HUES48 (cell line): ENCODE data around the gene CACNA1C.
"Not testable (repeated sequence)": the region's sequence is repeated elsewhere in the genome, so short reads cannot be mapped to it uniquely, and the experiment has no call there.

Experiments
- H3K27ac ChIP-seq: one replicate; pipeline ENCODE4 v1.7.0; 2013; ENCODE audit warnings: low read depth, low read length, inconsistent platforms
- H3K27me3 ChIP-seq: 2 replicates; pipeline ENCODE4 v1.6.1; 2013; ENCODE audit warnings: mild to moderate bottlenecking, low read length; ENCODE audit not compliant: control insufficient read depth, insufficient read depth
- H3K36me3 ChIP-seq: 2 replicates; pipeline ENCODE4 v1.6.1; 2013; ENCODE audit warnings: low read length; ENCODE audit not compliant: control insufficient read depth, insufficient read depth
- H3K4me1 ChIP-seq: 2 replicates; pipeline ENCODE4 v1.6.1; 2013; ENCODE audit warnings: mild to moderate bottlenecking, low read length; ENCODE audit not compliant: control insufficient read depth, insufficient read depth
- H3K4me3 ChIP-seq: 2 replicates; pipeline ENCODE4 v1.5.1; 2013; ENCODE audit warnings: mild to moderate bottlenecking, low read depth, low read length
- H3K9ac ChIP-seq: 2 replicates; pipeline ENCODE4 v1.6.1; 2013; ENCODE audit warnings: mild to moderate bottlenecking, low read depth, low read length, moderate library complexity
- H3K9me3 ChIP-seq: 2 replicates; pipeline ENCODE4 v1.6.1; 2013; ENCODE audit warnings: low read length; ENCODE audit not compliant: control insufficient read depth, insufficient read depth

CACNA1C gene

DNA sequence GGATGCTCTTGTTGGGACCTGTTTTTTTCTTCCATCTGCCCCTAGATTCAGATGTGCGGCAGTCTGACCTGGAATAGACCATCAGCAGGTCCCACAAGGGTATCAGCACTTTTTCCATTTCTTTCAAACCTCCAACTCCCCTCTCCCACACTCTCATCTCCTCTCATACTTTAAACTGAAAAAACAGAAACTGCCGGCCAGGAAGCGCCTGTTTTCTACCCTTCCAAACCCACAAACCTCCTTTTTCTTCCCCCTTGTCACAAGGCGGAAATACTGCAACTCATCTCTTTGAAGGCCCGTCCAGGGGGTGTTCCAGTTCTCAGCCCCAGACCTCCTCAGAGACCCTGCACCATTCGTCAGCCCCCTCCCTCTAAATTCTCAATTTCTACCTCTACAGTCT is 679.5 kb downstream of the CACNA1C start:
- H3K27me3 ChIP-seq = no peaks in the 10 kb centered on the region; the same call in 1 of the 2 replicates
- H3K4me1 ChIP-seq = no peaks in the 10 kb centered on the region
- no peak overlapping the region for H3K4me3 ChIP-seq
- H3K27ac ChIP-seq = no peak overlapping the region
- no peak overlapping the region for H3K9ac ChIP-seq
- H3K9me3 ChIP-seq = no peaks in the 10 kb centered on the region
- no peaks in the 10 kb centered on the region for H3K36me3 ChIP-seq

DNA sequence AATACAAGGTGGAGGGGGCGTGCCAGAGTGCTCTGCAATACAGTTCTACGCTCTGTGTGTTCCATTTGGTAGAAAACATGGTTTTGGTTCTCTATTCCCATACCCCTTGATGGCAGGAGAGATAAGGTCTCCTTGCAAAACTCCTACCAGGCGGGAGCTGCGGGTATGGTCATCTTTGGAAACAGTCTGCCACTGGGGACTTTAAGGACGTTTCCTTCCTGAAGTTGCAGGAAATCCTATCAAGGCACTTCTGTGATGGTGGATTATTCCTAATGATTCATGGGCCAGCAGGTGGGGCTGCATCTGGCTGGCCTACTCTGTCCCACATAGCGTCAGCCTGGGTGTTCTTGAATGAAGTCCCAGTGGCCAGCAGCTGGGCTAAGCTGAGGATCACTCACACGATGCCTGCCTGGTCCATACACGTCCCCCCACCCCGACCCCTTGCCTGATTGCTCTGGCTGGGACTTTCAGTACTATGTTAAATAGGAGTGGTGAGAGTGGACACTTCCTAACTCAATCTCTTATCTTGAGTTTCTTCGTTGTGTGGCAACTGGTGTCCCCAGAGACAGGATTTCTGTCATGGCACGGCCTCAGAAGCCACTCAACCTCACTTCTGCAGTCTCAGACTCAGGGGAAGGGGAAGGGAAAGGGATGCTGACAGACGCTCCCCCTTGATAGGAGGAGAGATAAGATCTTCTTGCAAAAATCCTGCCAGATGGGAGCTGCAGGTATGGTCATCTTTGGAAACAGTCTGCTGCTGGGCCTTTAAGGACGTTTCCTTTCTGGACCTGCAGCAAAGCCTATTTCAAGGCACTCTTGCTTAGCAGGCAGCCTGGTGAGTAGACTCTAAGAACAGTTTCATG is 680.9 kb downstream of the CACNA1C start:
- Histone ChIP-seq H3K9me3 (no peaks in the 10 kb centered on the region), H3K27ac (no peak overlapping the region), H3K27me3 (no peaks in the 10 kb centered on the region), H3K4me1 (no peaks in the 10 kb centered on the region), H3K36me3 (no peaks in the 10 kb centered on the region), H3K9ac (no peak overlapping the region), H3K4me3 (no peak overlapping the region)

DNA sequence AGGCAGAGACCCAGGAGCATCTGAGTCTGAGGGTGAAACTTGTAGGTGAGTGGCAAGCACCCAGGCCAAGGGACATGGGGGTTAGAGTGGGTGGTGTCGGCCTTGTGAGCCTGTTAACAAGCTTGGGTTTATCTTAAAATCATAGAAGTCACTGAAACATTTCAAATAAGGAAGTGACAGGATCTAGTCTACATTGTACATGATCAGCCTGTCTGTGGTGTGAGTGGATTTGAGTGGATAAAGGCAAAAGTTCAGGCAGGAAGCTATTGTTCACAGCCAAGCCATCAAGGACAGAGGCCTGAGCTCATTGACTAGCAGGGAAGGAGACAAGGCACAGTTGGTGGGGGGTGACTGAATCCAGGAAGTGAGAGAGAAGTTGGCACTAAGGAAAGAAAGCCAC is 682.6 kb downstream of the CACNA1C start:
- no peaks in the 10 kb centered on the region for H3K9me3 ChIP-seq
- no peak overlapping the region for H3K9ac ChIP-seq
- H3K4me1 ChIP-seq = peaks cover 2% of the 10 kb centered on the region; the same call in 1 of the 2 replicates
- H3K27ac ChIP-seq = no peak overlapping the region
- no peaks in the 10 kb centered on the region for H3K27me3 ChIP-seq
- no peaks in the 10 kb centered on the region for H3K36me3 ChIP-seq
- H3K4me3 ChIP-seq = no peak overlapping the region

DNA sequence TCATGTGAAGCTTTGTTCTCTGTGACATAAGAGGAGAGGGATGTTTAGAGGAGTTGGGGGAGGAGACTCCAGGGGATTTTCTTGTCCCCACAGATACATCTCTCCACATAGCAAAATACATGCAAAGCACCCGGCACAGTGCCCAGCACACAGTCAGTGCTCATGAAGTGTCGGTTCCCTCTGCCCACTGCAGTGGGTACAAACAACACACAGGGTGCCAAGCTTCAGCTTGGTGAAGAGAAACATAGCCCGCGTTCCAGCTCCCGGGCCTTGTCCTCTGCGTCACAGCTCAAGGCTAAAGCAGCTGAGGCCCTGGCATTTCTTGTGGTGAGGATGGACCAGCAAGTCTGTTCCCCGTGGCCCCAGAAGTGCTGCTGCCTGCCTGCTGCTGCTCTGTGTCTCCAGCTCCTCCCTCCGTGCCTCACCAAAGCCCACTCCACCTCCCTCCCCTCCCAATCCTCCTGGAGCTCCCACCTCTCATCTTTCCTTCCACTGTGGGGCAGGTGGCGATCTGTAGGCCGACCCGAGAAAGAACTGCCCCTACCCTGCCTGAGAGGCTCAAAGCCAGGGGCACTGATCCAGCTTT is 685.0 kb downstream of the CACNA1C start:
- Histone ChIP-seq H3K9ac (no peak overlapping the region), H3K27me3 (no peaks in the 10 kb centered on the region), H3K9me3 (no peaks in the 10 kb centered on the region), H3K36me3 (no peaks in the 10 kb centered on the region), H3K4me1 (peaks cover 2% of the 10 kb centered on the region; the same call in 1 of the 2 replicates), H3K27ac (no peak overlapping the region), H3K4me3 (no peak overlapping the region)

DNA sequence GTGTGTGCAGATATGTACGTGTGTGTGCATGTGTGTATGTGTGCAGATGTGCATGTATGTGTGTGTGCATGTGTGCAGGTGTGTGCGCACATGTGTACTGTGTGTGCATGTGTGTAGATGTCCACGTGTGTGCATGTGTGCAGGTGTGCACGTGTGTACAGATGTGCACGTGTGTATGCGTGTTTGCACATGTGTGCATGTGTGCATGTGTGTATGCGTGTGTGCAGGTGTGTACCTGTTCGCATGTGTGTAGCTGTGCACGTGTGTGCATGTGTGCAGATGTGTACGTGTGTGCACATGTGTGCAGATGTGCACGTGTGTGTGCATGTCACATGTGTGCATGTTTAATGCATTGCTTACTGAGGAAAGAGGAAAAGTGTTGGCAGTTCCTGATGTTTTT is 686.3 kb downstream of the CACNA1C start:
- H3K27me3 ChIP-seq = no peaks in the 10 kb centered on the region
- H3K36me3 ChIP-seq = no peaks in the 10 kb centered on the region
- no peak overlapping the region for H3K9ac ChIP-seq
- H3K4me1 ChIP-seq = peaks cover 2% of the 10 kb centered on the region; the same call in 1 of the 2 replicates
- no peak overlapping the region for H3K4me3 ChIP-seq
- H3K9me3 ChIP-seq = no peaks in the 10 kb centered on the region
- no peak overlapping the region for H3K27ac ChIP-seq

DNA sequence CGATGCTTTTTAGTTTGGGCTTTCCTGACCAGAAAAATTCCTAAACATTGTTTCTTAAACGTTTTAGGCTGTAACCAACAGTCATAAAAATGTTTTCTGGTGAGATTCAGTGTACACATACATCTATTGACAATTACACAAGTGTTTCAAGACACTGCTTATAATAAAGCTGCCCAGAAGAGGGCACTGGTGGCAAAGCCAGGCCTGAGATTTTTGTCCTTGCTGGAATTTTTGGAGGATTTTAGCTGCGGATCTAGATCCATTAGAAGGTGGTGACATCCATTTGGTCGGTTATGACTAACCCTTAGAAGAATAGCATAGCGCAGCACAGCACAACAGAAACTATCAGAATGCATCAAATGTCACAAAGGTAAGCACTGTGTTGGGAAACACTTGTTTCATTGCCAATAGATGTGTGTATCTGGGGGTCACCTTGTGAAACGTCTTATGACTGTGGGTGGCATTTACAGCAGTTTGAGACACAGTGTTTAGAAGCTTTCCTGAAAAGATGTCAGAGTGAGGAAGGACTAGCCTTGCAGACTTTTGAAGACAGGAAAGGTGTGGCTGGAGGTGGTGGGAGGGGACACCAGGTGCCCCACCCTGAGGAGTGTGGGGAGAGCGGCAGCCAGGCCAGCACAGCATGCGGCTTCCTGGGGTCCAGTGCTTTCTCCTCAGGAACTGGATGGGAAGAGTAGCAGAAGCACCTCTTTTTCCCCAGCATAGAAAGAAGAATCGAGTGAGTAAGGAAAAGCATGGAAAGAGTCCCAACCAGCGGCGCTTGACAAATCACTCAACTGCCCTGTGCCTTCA is 687.2 kb downstream of the CACNA1C start:
- no peaks in the 10 kb centered on the region for H3K9me3 ChIP-seq
- no peak overlapping the region for H3K27ac ChIP-seq
- H3K36me3 ChIP-seq = no peaks in the 10 kb centered on the region
- H3K9ac ChIP-seq = no peak overlapping the region
- H3K4me1 ChIP-seq = peaks cover 2% of the 10 kb centered on the region; the same call in 1 of the 2 replicates
- H3K27me3 ChIP-seq = no peaks in the 10 kb centered on the region
- H3K4me3 ChIP-seq = no peak overlapping the region

DNA sequence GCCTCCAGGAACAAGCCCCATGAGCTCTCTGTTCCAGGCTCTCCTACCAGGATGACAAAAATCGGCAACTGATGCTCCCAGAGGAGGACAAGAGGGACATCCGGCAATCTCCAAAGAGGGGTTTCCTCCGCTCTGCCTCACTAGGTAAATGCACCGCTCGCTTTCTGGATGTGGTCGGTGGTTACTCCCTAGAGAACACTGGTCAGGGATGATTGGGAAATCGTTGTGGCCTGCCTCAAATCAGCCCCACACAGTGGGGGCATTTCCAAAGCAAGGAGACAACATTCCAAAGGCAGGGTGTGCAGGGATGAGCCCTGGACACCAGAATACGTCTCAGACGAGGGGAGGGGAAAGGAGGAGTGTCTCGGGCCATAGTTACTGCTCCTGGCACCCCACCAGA is 689.2 kb downstream of the CACNA1C start:
- not testable (repeated sequence) for H3K27me3 ChIP-seq, H3K36me3 ChIP-seq, H3K4me1 ChIP-seq, H3K9me3 ChIP-seq, H3K4me3 ChIP-seq, H3K9ac ChIP-seq, H3K27ac ChIP-seq

DNA sequence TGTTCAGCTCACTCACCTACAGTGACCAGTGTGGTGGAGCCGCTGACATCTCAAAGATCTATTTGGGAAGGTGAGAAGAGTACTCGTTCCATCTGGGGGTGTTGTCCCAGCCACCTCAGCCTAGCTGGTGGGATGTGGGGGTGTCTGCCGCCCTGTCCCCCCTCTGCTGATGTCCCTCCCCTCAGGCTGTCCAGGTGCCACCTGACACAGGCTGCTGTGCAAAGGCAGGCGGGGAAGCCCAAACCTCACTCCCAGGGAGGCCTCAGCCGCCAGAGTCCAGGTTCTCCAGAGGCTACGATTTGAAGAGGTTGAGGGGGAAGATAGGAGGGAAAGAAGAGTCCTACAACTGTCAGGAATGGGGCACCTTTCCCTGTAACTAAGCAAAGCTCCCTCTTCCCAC is 690.7 kb downstream of the CACNA1C start:
- H3K9me3 ChIP-seq = no peaks in the 10 kb centered on the region
- H3K27me3 ChIP-seq = no peaks in the 10 kb centered on the region
- no peaks in the 10 kb centered on the region for H3K36me3 ChIP-seq
- no peak overlapping the region for H3K27ac ChIP-seq
- no peak overlapping the region for H3K4me3 ChIP-seq
- no peak overlapping the region for H3K9ac ChIP-seq
- peaks cover 2% of the 10 kb centered on the region; the same call in 1 of the 2 replicates for H3K4me1 ChIP-seq

DNA sequence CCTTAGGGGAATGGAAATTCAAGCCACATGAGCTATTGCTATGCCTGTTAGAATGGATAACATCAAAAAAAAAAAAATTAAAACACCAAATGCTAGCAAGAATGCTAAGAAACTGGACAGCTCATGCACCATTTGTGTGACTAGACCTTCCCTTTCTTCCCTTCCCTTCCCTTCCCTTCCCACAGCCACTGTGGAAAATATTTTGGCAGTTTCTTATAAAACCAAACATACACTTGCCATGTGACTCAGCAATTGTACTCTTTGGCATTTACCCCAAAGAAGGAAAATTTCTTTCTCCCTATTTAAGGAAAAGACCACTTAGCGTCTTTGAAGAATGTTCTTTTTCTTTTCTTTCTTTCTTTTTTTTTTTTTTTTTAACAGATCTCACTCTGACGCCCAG is 692.9 kb downstream of the CACNA1C start:
- no peak overlapping the region for H3K27ac ChIP-seq
- no peak overlapping the region for H3K4me3 ChIP-seq
- H3K27me3 ChIP-seq = no peaks in the 10 kb centered on the region
- no peak overlapping the region for H3K9ac ChIP-seq
- no peaks in the 10 kb centered on the region for H3K9me3 ChIP-seq
- peaks cover 13% of the 10 kb centered on the region for H3K4me1 ChIP-seq
- H3K36me3 ChIP-seq = no peaks in the 10 kb centered on the region
